Gastrocnemius medialis (tissue), 4 donors: Measurements from ENCODE around the gene PIGV.

Experiments used
- CTCF ChIP-seq, 5 experiments: fragments of 450-650 bp in 3 of 5; fragments of 200-600 bp in 2 of 5; sonication (generic) in 2 of 5; IDR thresholded peaks in 4 of 5; conservative IDR thresholded peaks in 1 of 5; 1 replicate in 4 of 5; 2 replicates in 1 of 5; pipeline ENCODE4 v1.5.1; 2016 to 2019; ENCODE audit warnings: antibody characterized with exemption in 5 of 5, mild to moderate bottlenecking in 3 of 5, moderate library complexity in 3 of 5
- POLR2A ChIP-seq, 2 donors: fragments of 450-650 bp; IDR thresholded peaks; one replicate each; pipeline ENCODE4 v1.6.1; 2017; ENCODE audit warnings: antibody characterized with exemption in 2 of 2, mild to moderate bottlenecking in 2 of 2, moderate library complexity in 2 of 2

GRCh38 chr1:26784886-26785285 is 2.9 kb upstream of the PIGV start:
- no peak for TF ChIP-seq POLR2A (IDR thresholded peaks at IDR 0.05)
- no peak for TF ChIP-seq CTCF (IDR thresholded peaks at IDR 0.05 in 4 of 5, conservative IDR thresholded peaks at IDR 0.05 in 1 of 5)
